SK-N-SH treated with all-trans-retinoic acid at 6 μM for 48 hours (cell line): Measurements from ENCODE around the gene PSMA3.

Source experiments
- ATAC-seq: fragments of 200-7000 bp; cut with Tn5 transposase; 3 replicates; pipeline ENCODE4 v1.9.1; 2020; ENCODE audit warnings: mild to moderate bottlenecking, moderate library complexity
- ARNTL ChIP-seq: fragments of 450-650 bp; formaldehyde crosslinking; IDR thresholded peaks from 2 replicates; pipeline ENCODE4 v1.5.0; 2020; ENCODE audit warnings: low read depth, mild to moderate bottlenecking, moderate library complexity, borderline replicate concordance
- BACH2 ChIP-seq: fragments of 250-450 bp; sonication (Bioruptor Pico); IDR thresholded peaks from 2 replicates; pipeline ENCODE4 v1.9.0; 2021; ENCODE audit warnings: mild to moderate bottlenecking, borderline replicate concordance
- CREB5 ChIP-seq: fragments of 250-450 bp; sonication (Bioruptor Pico); IDR thresholded peaks from 2 replicates; pipeline ENCODE4 v1.5.1; 2020; ENCODE audit warnings: low read depth, mild to moderate bottlenecking, moderate library complexity
- CSRNP3 ChIP-seq: fragments of 250-450 bp; sonication (Bioruptor Pico); IDR thresholded peaks from 2 replicates; pipeline ENCODE4 v1.5.1; 2021; ENCODE audit warnings: mild to moderate bottlenecking, moderate library complexity
- ESRRG ChIP-seq: fragments of 250-450 bp; sonication (Bioruptor Pico); IDR thresholded peaks from 2 replicates; pipeline ENCODE4 v1.6.1; 2021; ENCODE audit warnings: mild to moderate bottlenecking
- ISL1 ChIP-seq: fragments of 250-450 bp; sonication (Bioruptor Pico); IDR thresholded peaks from 2 replicates; pipeline ENCODE4 v2.1.2; 2022; ENCODE audit warnings: mild to moderate bottlenecking, moderate library complexity
- OSR1 ChIP-seq: fragments of 250-450 bp; sonication (Bioruptor Pico); IDR thresholded peaks from 2 replicates; pipeline ENCODE4 v1.8.0; 2022; ENCODE audit warnings: moderate library complexity, mild to moderate bottlenecking, inconsistent platforms
- PATZ1 ChIP-seq: fragments of 250-450 bp; sonication (Bioruptor Pico); IDR thresholded peaks from 2 replicates; pipeline ENCODE4 v1.8.0; 2020; ENCODE audit warnings: mild to moderate bottlenecking, moderate library complexity, borderline replicate concordance
- POU6F1 ChIP-seq: fragments of 250-450 bp; sonication (Bioruptor Pico); IDR thresholded peaks from 2 replicates; pipeline ENCODE4 v1.8.0; 2021; ENCODE audit warnings: low read depth, mild to moderate bottlenecking, moderate library complexity, borderline replicate concordance
- RARB ChIP-seq: fragments of 250-450 bp; sonication (Bioruptor Pico); IDR thresholded peaks from 2 replicates; pipeline ENCODE4 v1.8.0; 2021; ENCODE audit warnings: mild to moderate bottlenecking, moderate library complexity
- TOX ChIP-seq: fragments of 250-450 bp; sonication (Bioruptor Pico); IDR thresholded peaks from 2 replicates; pipeline ENCODE4 v1.8.0; 2021; ENCODE audit warnings: mild to moderate bottlenecking, moderate library complexity, borderline replicate concordance
- TSHZ2 ChIP-seq: fragments of 250-450 bp; sonication (Bioruptor Pico); IDR thresholded peaks from 2 replicates; pipeline ENCODE4 v1.5.0; 2020; ENCODE audit warnings: mild to moderate bottlenecking, moderate library complexity
- ZC3H10 ChIP-seq: fragments of 250-450 bp; sonication (Bioruptor Pico); IDR thresholded peaks from 2 replicates; pipeline ENCODE4 v1.5.1; 2021; ENCODE audit warnings: mild to moderate bottlenecking, moderate library complexity
- ZFP3 ChIP-seq: fragments of 250-450 bp; sonication (Bioruptor Pico); IDR thresholded peaks from 2 replicates; pipeline ENCODE4 v1.5.0; 2020; ENCODE audit warnings: mild to moderate bottlenecking, moderate library complexity
- ZNF565 ChIP-seq: fragments of 450-650 bp; formaldehyde crosslinking; conservative IDR thresholded peaks from 2 replicates; pipeline ENCODE4 v1.5.0; 2020; ENCODE audit warnings: low read depth, mild to moderate bottlenecking, moderate library complexity
- ZNF70 ChIP-seq: fragments of 450-650 bp; formaldehyde crosslinking; IDR thresholded peaks from 2 replicates; pipeline ENCODE4 v1.5.0; 2020; ENCODE audit warnings: mild to moderate bottlenecking, moderate library complexity
- ZNF8 ChIP-seq: fragments of 450-650 bp; formaldehyde crosslinking; IDR thresholded peaks from 2 replicates; pipeline ENCODE4 v1.5.0; 2020; ENCODE audit warnings: mild to moderate bottlenecking, moderate library complexity

Gene PSMA3

GRCh38 chr14:58282925-58283593, 38.4 kb downstream of the PSMA3 start:
- TF ChIP-seq CSRNP3, result no peak
- no peak for TF ChIP-seq ARNTL (CRISPR knock-in tag)
- no peak for TF ChIP-seq PATZ1
- no peak for TF ChIP-seq RARB (CRISPR knock-in tag)
- no peak for TF ChIP-seq ESRRG
- TF ChIP-seq ZNF8, result no peak
- no peak for TF ChIP-seq ZC3H10
- no peak for TF ChIP-seq POU6F1 (CRISPR knock-in tag)
- no peak for TF ChIP-seq CREB5
- TF ChIP-seq, all 23 proteins: peak for 0
- no peak for ATAC-seq

GRCh38 chr14:58283730-58284129, 39.1 kb downstream of the PSMA3 start:
- no peak for ATAC-seq
- TF ChIP-seq ISL1 (CRISPR knock-in tag) (peak; percentile 10; the same call in 1 of the 2 replicates), ZC3H10 (no peak), TOX (no peak), ZNF70 (no peak)

- TF ChIP-seq ZFP3 (CRISPR knock-in tag) (no peak), ISL1 (CRISPR knock-in tag) (no peak), BACH2 (CRISPR knock-in tag) (no peak), OSR1 (CRISPR knock-in tag) (no peak), ZNF70 (no peak), CREB5 (no peak)
- no peak for ATAC-seq
These were observed 40.5 kb downstream of the PSMA3 start for GRCh38 chr14:58285132-58285531.

- no peak for TF ChIP-seq ESRRG
- no peak for TF ChIP-seq TSHZ2 (CRISPR knock-in tag)
- TF ChIP-seq ZNF565 (CRISPR knock-in tag), result no peak
- no peak for TF ChIP-seq ZNF70
- no peak for TF ChIP-seq OSR1 (CRISPR knock-in tag)
- TF ChIP-seq POU6F1 (CRISPR knock-in tag), result no peak
- no peak for ATAC-seq
These were observed 43.0 kb downstream of the PSMA3 start for GRCh38 chr14:58287607-58288042.
